H1 (cell line): Measurements from ENCODE around the gene TEX51.

Experiments
- BACH1 ChIP-seq: IDR thresholded peaks from 2 replicates; pipeline ENCODE4 v1.6.1; 2012; ENCODE audit warnings: low read length, improper control_type of control experiment
- CTCF ChIP-seq, 3 experiments: IDR thresholded peaks; 1 replicate in 2 of 3; 2 replicates in 1 of 3; pipeline versions ENCODE4 v1.5.1 to v1.6.1; 2011; ENCODE audit warnings: low read length in 3 of 3, mild to moderate bottlenecking in 3 of 3, inconsistent platforms in 2 of 3, low read depth in 1 of 3, moderate library complexity in 1 of 3; ENCODE audit not compliant: insufficient read depth in 1 of 3; ENCODE audit errors: control extremely low read depth in 1 of 3
- FOSL1 ChIP-seq: IDR thresholded peaks from 2 replicates; pipeline ENCODE4 v1.6.1; 2011; ENCODE audit warnings: mild to moderate bottlenecking, low read depth, low read length, moderate library complexity; ENCODE audit not compliant: insufficient read depth
- MAFK ChIP-seq: IDR thresholded peaks from 2 replicates; pipeline ENCODE4 v1.6.1; 2012; ENCODE audit warnings: low read depth, mild to moderate bottlenecking, improper control_type of control experiment, low read length
- MAX ChIP-seq: IDR thresholded peaks from 2 replicates; pipeline ENCODE4 v1.6.1; 2012; ENCODE audit warnings: inconsistent platforms
- POLR2A ChIP-seq, 2 experiments: IDR thresholded peaks; 1 replicate in 1 of 2; 2 replicates in 1 of 2; pipeline ENCODE4 v1.6.1; 2011; ENCODE audit warnings: low read depth in 2 of 2, low read length in 2 of 2, mild to moderate bottlenecking in 2 of 2; ENCODE audit errors: control extremely low read depth in 1 of 2
- POLR2AphosphoS5 ChIP-seq: IDR thresholded peaks from 2 replicates; pipeline ENCODE4 v1.6.1; 2011; ENCODE audit warnings: low read depth, low read length
- TEAD4 ChIP-seq: IDR thresholded peaks from 2 replicates; pipeline ENCODE4 v1.6.1; 2012; ENCODE audit warnings: low read depth, low read length, inconsistent platforms, mixed read lengths
- ZNF274 ChIP-seq: IDR thresholded peaks from 2 replicates; pipeline ENCODE4 v1.7.0; 2012; ENCODE audit warnings: low read length, borderline replicate concordance; ENCODE audit errors: extremely low read depth

- no peak for TF ChIP-seq BACH1
- TF ChIP-seq POLR2A (IDR thresholded peaks at IDR 0.05; ENCODE audit: control extremely low read depth in 1 of 2, low read depth in 2 of 2, low read length in 2 of 2), result no peak
- TF ChIP-seq MAFK, result no peak
- no peak for TF ChIP-seq CTCF (IDR thresholded peaks at IDR 0.05; ENCODE audit: control extremely low read depth in 1 of 3, insufficient read depth in 1 of 3, low read depth in 1 of 3, low read length in 3 of 3)
- no peak for TF ChIP-seq ZNF274
- no peak for TF ChIP-seq MAX
- TF ChIP-seq POLR2AphosphoS5, result no peak
- no peak for TF ChIP-seq FOSL1
- no peak for TF ChIP-seq TEAD4
Observed at GRCh38 chr2:126910637-126911036, 11.9 kb downstream of the TEX51 start.
